Hematopoietic multipotent progenitor cell treated with erythropoietin and hydrocortisone succinate and interleukin-3 and kit ligand, for 8 days (in vitro differentiated cells): ENCODE data around the gene GAB4.
"Not testable (repeated sequence)": the region's sequence is repeated elsewhere in the genome, so short reads cannot be mapped to it uniquely, and the experiment has no call there.

Source experiments
- DNase-seq: peaks from one replicate; pipeline ENCODE4 v3.0.0-alpha.2; 2015

Gene GAB4, protein sequence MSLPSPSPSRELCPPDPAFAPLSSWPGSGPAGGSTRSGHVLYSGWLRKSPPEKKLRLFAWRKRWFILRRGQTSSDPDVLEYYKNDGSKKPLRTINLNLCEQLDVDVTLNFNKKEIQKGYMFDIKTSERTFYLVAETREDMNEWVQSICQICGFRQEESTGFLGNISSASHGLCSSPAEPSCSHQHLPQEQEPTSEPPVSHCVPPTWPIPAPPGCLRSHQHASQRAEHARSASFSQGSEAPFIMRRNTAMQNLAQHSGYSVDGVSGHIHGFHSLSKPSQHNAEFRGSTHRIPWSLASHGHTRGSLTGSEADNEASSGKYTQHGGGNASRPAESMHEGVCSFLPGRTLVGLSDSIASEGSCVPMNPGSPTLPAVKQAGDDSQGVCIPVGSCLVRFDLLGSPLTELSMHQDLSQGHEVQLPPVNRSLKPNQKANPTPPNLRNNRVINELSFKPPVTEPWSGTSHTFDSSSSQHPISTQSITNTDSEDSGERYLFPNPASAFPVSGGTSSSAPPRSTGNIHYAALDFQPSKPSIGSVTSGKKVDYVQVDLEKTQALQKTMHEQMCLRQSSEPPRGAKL

DNA sequence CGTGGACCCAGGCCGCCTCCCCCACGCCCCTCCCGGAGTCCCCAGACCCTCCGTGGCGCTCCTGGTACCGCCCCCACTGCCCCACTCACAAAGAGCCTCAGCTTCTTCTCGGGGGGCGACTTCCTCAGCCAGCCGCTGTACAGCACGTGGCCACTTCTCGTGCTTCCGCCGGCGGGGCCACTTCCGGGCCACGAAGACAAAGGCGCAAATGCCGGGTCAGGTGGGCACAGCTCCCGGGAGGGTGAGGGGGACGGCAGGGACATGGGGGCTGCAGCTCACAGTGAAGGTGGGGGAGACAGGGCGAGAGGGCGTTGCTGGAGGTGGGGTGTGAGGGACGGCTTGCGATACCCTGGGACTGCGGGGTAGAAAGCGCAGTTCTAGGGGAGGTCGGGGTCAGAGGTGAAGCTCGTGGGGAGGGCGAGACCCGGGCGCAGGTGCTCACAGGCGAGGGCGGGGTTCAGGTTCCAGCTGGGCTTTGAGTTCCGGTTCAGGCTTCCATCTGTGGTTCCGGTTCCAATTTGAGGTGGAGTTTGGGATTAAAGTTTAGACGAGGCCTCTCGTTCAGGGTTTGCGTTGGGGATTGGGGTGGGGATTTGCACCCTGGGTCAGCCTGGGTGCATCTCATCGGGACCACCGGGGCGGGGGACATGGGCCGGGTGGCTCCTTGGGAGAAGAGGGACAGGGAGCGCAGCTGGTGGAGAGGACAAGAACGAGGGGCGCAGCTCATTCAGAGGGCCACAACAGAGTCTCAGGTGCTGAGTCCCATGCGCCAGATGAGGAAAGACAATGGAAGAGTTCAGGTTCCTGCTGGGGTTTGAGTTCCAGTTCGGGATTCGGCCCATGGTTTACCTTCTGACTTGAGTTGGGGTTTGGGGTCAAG, at the start of gene GAB4:
Gene GAB4, minus strand, starts transcription at position 371 of the 880 bp plus-strand sequence. Its CDS starts 108 bp downstream, at position 263.
- DNase-seq = no peak

DNA sequence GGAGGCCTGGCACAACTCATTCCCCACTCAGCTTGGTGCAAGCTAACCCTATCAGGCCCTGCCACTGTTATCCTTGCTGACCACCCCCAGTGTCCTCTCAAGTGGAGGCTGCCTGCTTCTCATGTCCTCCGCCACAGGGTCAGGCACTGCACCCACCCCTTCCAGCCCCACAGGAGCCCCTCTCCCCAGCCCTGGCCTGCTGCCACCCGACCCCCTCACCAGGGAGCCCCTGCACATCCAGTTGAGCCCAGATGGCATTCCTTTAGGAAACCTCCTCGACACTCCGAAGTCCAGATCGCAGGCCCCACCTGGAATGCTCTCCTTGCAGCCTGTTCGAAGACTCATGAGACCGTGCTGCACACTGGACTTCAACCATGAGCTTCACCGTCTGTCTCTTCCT, 48.8 kb upstream of the GAB4 start:
- no peak for DNase-seq

DNA sequence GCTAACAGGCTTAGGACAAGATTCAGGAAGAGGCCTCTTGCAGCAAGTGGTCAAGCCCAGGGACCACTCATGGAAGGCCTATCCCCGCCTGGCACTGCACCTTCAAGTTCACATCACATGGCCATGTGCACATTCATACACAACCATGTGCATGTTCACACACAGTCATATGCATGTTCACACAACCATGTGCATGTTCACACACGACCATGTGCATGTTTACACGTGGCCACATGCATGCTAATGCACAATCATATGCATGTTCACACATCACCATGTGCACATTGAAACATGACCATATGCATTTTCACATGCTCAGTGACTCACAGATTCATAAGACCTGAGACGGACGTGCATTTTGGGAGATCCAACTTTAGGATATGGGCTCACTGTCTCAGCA, 48.0 kb upstream of the GAB4 start:
- DNase-seq = no peak

DNA sequence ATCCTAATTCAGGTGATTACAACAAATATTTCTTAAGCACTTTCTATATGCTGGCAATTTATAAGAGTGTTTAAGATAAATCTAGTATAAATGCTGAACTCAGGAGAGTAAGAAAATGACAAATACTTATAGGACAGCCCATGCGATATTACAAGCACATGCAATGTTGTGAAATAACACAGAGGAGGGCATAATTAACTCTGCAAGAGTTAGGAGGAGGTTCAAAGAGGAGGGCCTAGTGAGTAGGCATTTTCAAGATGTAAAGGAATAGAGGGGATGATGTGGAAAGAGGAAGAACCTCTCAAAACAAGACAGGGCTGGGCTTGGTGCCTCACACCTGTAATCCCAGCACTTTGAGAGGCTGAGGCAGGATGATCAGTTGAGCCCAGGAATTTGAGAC, 39.6 kb upstream of the GAB4 start:
- DNase-seq = no peak

DNA sequence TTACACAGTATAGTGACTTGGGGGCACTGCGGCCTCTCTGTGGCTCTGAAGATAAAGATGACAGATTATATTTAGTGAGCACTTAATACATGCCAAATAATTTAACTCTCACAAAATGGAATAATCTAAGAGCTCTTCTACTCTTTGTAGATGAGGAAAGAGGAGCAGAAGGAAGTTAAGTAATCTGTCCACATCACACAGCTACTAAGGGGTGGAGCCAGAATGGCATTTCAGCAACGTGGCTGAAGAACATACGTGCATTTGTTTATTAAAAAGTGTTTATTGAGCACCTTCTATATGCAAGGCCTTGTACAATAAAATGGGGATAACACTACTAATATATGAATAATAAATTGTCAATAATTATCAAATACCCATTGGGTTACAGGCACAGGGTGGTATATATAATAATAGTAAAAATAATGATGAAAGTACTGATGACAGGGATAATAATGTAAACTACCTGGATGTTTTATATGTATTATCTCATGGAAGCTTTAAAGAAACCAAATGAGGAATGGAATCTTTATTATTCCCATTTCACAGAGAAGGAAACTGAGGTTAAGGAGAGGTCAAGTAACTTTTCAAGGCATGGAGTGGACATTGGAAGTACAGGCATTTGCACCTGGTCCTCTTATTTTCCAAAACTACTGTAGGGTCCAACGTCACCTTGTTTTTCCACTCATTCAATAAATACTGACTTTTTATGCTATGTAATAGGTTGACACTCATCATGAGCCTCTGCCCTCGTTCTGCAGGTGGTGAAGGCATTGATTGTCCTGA, 38.7 kb upstream of the GAB4 start:
- no peak for DNase-seq

DNA sequence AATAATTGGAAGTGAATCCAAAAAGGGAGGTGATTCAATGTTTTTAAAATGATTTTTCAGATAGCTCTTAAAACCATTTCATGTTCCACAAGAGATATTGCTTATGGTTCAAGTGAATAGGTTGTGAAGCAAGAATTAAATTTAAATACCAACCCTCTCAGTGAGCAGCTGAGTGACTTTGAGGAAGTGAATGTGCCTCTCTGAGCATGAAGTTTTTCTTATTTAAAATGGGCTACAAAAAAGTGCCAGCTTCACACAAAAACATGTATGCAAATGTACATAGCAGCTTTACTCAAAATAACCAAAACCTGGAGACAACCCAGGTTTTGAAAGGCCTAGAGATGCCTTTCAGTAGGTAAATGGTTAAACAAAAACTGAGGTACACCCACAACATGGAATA, 35.5 kb upstream of the GAB4 start:
- DNase-seq = no peak

DNA sequence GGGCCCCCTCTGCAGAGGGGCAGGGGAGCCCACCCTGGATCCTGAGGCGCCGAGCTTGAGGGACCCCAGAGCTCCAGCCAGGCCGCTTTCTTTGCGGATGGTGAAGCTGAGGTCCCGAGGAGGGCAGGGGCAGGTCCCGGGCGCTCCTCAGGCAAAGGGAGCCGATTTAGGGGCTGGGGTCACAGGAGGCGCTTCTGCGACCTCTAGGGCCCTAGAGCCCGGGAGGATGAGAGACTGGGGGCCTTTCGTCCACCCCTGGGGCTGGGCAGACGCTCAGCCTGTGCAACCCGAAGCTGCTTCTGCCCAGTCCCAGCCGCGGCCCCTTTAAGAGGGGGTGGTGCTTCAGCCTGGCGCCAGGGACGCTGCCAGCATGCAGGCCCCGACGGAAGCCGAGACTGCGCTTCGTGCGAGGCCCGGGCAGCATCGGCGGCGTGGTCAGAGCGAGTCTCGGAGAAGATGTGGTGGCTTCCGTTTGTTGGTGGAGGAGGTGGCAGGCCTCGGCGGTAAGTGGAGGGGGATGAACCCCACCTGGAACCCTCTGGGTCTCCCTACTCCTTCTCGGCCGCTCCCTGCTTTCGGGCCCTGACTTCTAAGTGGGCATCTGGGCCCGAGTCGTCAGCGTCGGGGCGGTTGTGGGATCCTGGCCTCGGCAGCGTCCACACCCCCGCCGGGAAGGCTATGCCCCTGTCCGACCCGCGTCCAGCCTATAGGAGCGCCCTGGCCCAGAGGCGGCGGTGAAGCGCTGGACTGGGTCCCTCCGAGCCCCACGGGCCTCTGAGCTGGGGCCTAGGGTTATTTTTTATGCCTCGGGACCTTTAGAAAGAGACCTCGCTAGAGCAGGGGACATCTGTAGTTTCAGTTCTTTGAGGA, 29.1 kb upstream of the GAB4 start:
- not testable (repeated sequence) for DNase-seq

DNA sequence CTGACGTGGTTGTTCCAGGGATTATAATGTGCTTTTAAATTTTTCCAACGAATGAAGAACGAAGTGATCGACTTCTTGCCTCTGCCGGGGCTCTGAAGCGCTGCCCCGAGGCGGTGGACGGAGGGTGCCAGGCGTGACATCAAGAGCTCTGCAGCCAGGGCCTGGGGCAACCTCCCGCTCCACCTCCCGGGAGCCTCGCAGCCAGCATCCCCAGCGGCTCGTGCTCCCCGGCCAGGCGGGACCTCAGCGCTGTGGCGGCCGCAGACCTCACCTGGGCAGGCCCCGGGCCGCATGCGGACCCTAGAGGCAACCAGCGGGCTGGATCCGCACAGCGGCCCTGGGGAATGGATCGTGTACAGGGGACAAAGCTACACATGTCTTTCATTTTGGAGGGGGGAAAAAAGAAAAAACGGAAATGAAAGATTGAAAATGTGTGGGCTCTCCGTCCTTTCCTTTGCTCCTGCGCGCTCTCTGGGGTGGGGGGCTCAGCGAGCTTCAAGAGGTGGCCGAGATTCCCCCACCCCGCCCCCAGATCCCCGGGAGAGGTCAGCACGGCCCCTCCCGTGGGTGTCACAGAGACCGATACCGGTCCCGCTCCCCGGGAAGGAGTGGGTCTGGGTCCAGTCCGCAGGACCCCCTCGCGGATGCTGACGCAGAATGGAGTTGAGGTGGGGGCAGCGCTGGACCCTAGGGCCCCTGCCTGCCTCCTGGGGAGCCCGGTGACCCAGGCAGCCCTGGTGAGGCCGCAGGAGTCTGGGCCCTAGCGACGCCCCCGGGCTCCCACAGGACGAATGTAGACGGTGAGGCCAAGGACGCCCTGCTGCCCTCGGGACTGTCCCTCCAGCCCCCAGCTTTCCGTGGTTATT, 28.2 kb upstream of the GAB4 start:
- not testable (repeated sequence) for DNase-seq

DNA sequence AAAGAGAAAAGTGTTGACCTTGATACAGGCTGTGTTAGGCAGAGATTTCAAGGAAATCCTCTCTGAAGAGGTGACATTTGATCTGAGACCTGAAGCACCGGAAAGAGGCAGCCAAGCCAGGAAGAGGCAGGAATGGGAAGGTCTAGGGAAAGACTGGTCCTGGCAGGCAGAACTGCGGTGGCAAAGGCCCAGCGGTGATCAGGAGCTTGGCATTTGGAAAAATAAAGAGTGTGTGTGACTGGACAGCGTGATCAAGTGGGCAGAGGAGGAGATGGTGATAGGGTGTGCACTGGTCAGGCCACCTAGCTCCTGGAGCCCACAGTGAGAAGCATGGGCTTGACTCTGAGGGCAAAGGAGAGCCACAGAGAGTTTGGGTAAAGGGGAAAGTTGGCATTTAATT, 27.2 kb upstream of the GAB4 start:
- DNase-seq = no peak

DNA sequence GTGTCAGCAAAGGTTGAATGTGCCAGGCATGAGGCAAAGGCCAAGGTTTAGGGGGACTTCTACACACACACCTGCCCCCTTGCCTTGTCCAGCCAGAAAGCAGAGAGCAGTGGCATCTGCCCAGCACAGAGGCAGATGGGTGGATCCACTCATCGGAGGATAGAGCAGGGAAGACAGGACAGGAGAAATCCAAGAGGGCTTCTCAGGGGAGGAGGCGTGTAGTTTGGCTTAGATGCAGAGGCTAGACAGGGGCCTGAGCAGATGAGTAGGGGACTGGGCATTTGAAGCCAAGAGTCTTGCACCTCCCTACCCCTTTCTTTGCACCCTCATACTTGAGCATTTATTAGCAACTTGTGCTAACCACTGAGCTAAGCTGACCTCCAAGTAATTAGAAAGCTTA, 26.5 kb upstream of the GAB4 start:
- DNase-seq = not testable (repeated sequence)

DNA sequence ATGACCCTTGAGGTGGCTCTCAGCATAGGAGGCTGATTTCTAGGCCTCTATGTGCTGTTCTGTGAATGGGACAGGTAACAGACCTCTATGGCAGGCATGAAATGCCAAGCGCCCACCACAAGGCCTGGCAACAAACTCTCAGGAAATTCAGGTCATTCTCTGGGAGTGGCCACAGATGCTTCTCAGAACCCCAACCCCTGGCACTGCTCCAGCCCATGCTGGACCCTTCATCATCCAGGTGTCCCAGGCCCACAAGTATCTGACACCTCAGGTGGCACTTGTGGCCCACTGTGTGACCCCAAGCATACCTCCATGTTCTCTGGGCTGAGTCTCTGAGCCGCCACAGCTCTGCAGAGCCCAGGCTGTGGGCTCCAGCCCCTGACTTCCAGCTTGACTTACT, 24.3 kb upstream of the GAB4 start:
- DNase-seq = not testable (repeated sequence)

DNA sequence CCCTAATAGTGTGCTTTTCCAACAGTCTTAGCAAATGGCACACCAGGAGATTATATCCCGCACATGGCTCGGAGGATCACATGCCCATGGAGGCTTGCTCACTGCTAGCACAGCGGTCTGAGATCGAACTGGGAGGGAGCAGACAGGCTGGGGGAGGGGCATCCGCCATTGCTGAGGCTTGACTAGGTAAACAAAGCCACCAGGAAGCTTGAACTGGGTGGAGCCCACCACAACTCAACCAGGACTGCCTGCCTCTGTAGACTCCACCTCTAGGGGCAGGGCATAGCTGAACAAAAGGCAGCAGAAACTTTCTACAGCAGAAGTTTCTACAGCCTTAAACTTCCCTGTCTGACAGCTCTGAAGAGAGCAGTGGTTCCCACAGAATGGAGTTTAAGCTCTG, 16.4 kb upstream of the GAB4 start:
- not testable (repeated sequence) for DNase-seq

DNA sequence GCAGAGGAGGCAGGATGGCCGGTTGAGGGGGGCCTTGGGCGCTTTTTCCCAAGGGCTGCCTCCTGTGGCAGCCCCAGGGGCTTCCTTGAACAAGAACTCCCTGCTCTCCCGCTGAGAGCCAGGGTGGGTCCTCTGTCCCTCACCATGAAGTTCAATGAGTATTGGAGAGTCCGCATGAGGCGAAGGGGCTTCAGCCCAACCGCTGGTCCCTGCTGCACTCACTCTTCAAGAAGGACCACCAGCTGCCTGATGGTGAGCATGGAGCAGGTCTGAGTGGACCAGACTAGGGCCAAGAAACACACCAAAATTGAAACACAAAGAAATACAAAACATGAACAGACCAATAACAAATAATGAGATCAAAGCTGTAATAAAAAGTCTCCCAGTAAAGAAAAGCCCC, 7.5 kb upstream of the GAB4 start:
- not testable (repeated sequence) for DNase-seq

DNA sequence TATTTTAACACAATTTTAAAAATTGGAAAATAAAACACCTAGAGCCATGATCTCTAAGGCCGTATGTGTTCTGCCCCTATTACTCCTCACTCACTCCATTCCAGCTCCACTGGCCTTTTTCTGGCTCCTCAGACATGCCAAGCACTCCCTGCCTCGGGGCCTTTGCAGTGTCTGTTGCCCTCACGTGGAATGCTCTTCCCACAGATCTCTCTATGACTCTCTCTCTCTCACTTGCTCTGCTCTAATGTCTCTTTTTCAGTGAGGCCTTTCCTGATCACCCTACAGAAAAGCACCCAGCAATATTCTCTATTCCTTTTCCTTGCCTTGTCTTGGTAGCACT, 6.0 kb upstream of the GAB4 start:
- not testable (repeated sequence) for DNase-seq

DNA sequence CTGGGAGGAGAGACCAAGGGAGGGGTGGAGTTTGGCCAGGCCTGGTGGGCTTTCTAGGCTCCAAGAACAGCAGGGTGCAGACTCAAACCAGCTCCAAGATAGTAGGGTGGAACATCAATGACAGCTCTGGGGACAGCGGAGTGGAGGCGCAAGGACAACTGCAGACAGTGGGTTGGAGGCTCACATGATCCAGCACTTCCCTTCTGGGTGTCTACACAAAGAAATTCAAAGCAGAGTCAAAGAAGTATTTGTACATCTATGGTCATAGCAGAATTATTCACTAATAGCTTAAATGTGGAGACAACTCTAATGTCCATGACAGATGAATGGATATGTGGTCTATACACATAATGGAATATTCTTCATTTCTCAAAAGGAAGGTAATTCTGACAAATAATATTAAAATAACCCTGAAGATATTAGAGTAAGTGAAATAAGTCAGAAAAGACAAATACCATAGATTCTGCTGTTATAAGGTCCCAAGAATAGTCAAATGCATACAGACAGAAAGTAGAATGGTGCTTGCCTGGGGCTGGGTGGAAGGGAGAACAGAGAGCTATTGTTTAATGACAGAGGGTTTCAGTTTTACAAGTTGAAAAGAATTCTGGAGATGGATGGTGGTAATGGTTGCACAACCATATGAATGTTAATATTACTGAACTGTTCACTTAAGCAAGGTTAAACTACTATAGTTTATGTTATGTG, 5.5 kb upstream of the GAB4 start:
- no peak for DNase-seq

DNA sequence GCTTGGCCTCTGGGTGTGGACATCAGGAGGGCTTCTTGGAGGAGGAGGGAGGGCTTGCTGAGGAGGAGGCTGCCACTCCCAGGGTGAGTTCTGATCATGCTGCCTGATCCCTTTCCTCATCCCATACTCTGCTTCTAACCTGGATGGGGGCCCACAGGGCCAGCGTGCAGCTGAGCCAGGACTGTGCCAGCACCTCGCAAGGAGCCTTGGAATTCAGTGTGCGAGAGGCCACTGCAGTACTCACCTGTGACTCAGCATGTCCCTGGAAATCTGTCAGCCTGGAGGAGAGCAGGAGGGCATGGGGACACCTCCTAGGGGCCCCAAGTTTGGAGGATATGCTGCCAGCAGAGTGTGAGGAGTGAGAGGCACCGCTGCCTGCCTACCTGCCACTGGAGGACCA, 4.2 kb upstream of the GAB4 start:
- DNase-seq = no peak

DNA sequence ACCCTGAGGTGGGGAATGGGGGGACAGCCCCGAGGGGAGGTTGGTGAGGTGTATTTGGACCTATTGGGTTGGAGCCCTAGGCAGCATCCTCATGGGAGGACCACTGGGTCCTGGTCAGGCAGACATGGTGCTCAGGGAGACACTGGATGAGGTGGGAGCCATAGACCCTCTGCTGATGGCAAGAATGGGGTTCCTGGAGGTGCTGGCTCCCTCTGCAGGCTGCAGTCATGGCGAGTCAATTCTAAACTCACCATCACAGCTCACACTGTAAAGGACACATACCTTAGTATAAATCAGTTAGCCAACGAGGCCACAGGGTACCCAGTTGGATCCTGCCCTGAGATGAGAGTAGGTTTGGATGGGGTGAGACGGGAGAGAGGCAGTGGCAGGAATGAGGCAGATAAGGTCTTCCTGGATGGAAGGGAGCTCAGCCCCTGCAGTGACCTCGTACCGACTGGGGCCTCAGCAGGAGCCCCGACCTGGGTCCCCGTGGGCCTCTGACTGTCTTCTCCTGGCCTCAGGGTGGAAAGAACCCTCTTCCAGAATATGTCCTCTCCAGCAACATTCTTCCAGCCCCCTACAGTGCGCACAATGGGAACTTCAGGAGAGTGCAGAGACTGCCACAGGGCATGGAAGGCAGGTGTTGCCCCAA, 1.7 kb upstream of the GAB4 start:
- DNase-seq = no peak

DNA sequence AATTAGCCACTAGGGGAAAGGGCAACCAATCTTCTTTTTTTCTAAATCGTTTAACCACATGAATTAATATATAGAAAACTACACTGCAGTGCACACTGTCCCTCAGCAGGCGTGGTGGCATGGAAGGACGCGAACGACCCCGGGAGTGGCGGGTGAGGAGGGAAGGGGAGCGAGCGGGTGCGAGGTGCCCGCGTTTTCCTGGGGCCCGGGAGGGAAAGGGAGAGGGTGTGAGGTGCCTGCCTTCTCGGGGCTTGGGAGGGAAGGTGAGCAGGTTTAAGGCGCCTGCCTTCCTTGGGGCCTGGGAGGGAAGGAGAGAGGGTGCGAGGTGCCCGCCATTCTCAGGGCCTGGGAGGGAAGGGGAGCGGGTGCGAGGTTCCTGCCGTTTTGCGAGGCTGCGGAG, 765 bp downstream of the GAB4 start:
- DNase-seq = no peak

DNA sequence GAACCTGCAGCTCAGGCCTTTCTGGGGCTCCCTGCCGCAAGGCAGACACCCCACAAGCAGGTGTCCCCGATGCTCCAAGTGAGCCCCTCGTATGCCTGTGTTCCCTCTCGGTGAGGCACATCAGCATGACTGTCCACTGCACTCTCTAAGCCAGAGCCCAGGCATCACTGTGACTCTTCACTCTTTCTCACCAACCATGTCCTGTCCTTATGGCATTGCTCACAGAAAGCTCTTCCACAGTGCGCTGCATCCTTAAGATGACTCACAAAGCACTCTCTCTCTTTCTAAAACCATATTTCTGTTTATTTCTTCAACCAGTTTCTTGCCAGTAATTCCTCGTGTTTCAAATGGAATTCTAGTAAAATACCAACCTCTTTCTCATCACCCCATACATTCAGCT, 18.1 kb downstream of the GAB4 start:
- DNase-seq = no peak

DNA sequence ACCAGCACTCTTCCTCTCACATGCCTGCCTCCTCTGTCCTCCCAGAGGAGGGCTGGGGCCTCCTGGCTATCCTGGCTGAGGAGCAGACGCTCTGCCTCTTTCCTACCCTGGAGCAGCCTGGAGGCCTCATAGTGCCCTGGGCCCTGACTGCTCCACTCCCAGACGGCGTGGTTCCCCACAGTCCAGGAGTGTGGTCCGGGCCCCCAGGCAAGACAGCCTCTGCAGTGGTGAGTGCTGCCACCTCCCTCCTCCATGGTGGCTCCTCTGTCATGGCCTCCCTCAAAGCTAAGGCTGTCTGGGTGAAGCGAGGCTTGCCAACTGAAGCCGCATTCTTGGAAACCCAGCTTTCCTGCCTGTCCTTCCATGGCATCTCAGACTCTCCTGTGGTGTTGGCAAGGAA, 19.8 kb downstream of the GAB4 start:
- no peak for DNase-seq
